GM12873 (cell line): Measurements from ENCODE around the gene FXYD4.

ENCODE experiments used
- CTCF ChIP-seq: IDR thresholded peaks from 2 replicates; pipeline ENCODE4 v1.5.1; 2012; ENCODE audit warnings: low read depth, mild to moderate bottlenecking, moderate library complexity, low read length, control low read depth; ENCODE audit not compliant: insufficient read depth; ENCODE audit errors: missing control alignments

The FXYD4 gene

GRCh38 chr10:43360086-43360485, 11.3 kb upstream of the FXYD4 start:
- TF ChIP-seq CTCF: no peak

GRCh38 chr10:43361547-43362190, 9.8 kb upstream of the FXYD4 start:
- TF ChIP-seq CTCF: no peak

GRCh38 chr10:43362191-43362839, 9.1 kb upstream of the FXYD4 start:
- TF ChIP-seq CTCF: peak; percentile 44

- TF ChIP-seq CTCF: no peak
Observed at GRCh38 chr10:43365001-43365400, 6.4 kb upstream of the FXYD4 start.

GRCh38 chr10:43369921-43370320, 1.5 kb upstream of the FXYD4 start:
- TF ChIP-seq CTCF: no peak

- no peak for TF ChIP-seq CTCF
Observed at GRCh38 chr10:43370671-43371215, 693 bp upstream of the FXYD4 start.

GRCh38 chr10:43372765-43373361, 1.4 kb downstream of the FXYD4 start:
- TF ChIP-seq CTCF: no peak
